GM19468 (cell line): ENCODE results near the gene PIGT.

Source experiments
- ATAC-seq: cut with Tn5 transposase; IDR thresholded peaks from one replicate; pipeline ENCODE4 v1.9.1; 2021; ENCODE audit warnings: mild to moderate bottlenecking, moderate library complexity, moderate number of reproducible peaks; ENCODE audit not compliant: unreplicated experiment; ENCODE audit errors: extremely low read depth

The PIGT gene

DNA sequence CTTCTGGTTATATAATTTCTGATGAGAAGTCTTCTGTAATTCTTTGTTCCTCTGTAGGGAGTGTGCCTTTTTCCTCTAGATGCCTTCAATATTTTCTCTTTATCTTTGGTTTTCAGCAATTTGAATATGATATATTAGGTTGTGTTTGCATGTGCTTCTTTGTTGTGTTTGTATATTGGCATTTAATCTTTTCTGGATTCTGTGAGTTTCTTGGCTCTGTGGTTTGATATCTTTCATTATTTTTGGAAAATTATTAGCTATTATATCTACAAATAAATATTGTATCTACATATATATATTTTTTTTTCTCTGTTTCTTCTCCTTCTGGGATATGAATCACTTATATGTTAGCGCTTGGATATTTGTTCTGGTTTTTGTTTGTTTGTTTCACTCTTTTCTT is 16.9 kb upstream of the PIGT start:
- no peak for ATAC-seq

DNA sequence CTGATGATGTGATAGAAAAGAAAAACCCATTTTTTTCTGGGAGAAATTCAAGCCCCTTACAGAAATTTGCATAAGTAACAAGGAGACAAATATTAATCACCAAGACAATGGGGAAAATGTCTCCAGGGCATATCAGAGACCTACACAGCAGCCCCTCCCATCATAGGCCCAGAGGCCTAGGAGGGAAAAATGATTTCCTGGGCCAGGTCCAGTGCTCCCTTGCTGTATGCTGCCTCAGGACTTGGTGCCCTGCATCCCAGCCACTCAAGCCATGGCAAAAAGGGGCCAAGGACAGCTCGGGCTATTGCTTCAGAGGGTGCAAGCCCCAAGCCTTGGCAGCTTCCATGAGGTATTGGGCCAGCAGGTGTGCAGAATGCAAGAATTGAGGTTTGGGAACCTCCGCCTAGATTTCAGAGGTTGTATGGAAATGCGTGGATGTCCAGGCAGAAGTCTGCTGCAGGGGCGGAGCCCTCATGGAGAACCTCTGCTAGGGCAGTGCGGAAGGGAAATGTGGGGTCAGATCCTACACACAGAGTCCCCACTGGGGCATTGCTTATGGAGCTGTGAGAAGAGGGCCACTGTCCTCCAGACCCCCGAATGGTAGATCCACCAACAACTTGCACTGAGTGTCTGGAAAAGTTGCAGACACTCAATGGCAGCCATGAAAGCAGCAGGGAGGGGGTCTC is 15.5 kb upstream of the PIGT start:
- no peak for ATAC-seq

DNA sequence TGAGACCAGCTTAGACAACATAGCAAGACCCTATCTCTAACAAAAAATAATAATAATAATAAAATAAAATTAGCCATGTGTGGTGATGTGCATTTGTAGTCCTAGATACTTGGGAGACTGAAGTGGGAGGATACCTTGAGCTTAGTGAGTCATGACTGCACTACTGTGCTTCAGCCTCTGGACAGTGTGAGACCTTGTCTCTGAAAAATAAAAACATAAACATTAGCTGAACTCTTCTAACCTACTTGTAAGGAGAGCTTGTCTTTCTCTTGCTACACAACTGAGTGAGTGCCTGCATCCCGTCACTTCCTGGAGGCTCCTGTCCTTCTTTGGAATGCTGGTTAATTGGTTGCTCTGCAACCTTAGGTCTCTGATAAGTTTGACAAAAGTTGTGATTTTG is 13.0 kb upstream of the PIGT start:
- ATAC-seq: no peak

DNA sequence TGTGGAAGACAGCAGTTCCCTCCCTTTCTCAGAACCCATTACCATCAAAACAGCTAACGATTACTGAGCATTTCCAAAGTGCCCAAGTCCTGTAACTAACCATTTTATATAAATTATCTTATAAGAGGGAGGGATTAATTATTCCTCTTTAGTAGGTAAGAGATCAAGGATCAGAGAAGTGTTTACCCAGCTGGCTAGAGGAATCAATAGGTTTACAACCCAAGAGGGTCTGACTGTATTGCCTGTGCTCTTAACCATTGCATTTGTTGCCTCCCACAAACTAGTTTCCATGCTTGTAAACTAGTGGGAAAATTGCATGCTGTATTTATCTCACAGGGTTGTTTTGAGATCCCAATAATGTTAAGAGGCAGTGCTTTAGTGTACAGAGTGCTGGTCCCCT is 11.5 kb upstream of the PIGT start:
- no peak for ATAC-seq

DNA sequence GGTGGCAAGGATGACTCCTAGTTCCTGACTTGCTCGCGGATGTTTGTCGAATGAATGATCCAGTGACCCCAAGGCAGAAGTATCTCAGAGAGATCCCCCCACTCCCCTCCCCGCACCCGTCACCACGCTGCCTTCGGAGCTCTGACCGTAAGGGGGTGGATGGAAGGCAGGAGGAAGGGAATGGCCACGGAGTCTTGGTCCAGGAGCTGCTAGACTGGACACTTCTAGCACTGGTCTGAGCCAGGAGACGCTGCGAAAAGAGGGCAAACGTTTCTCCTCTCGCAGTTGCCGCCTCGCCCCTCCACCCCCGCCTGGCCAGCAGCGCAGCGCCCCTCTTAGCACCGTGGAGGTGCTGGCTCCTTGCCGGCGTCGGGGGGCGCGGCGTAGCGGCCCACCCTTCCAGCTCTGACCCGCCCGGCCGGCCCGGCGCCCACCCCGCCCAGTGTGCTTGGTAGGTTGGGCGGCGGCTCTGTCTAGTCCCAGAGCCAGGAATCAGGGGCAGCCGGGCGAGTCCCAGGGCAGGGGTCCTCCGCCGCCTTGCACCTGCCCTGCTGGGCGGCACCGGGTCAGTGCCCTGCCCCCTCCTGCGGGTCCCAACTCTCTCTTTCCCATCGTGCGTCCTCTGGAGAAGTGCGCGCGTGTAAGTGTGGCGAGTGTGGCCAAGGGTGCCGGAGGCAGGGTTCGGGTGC is 10.2 kb upstream of the PIGT start:
- ATAC-seq: no peak

DNA sequence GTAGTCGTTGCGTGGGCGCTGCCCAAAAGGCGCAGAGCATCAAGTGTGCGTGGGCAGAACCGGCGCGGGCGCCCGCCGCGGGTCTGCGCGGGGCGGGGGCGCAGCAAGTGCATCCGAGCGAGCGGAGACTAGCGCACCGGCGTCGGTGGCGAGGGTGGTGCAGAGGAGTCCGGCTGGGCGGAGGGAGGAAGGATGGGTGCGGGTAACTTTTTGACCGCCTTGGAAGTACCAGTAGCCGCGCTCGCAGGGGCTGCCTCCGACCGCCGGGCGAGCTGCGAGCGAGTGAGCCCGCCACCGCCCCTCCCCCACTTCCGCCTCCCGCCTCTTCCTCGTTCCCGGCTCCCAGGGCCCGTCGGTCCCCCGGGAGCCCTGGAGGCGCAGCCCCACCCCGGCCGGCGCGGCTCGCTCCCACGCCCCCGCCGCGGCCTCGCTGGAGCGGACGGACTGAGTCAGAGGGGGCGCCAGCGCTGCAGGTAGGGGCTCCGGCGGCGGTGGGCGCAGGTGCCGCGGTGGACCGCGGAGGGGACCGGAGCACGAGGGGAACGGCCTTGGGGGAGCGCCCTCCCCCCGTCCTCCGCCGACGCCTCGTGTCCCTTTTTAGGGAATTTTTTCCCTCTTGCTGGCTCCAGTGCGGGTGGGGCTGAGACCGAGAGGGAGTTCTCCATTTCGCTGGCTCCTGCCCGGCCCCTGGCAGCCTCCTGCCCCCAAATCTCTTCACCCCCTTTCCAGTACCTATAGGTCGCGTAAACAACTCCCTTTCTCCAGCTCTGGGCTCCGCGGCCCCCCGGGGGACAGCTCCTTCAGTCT is 9.5 kb upstream of the PIGT start:
- no peak for ATAC-seq

DNA sequence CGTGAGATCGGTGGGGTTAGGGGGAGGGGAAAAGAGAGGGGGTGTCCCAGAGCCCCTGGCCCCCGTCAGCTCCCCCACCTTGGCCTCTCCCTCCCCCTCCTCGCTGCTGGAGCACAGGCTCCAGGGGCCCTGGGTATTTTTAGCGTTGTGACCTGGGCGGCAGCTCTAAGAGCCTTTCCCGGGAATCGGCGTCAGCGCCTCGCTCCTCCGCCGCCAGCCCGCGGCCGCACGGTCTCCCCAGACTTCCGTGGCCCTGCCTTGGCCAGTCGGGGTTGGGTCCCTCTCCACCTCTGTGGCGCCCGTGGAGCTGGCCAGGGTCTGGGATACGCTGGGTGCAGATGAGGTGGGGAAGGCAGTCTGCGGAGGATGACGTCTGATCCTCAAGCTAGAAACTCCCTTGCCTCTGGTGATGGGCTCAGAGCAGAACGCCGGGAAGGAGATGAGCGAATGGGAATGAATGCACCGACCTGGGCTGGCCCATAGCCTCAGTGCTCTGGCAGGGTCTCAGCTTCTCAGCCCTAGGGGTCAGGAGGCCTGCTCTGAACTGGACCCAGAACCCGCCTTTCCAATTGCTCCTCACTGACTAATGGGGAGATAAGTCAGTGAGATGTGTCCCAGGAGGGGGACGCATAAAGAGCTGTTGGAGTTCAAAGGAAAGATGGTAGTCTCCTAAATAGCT is 8.7 kb upstream of the PIGT start:
- no peak for ATAC-seq

DNA sequence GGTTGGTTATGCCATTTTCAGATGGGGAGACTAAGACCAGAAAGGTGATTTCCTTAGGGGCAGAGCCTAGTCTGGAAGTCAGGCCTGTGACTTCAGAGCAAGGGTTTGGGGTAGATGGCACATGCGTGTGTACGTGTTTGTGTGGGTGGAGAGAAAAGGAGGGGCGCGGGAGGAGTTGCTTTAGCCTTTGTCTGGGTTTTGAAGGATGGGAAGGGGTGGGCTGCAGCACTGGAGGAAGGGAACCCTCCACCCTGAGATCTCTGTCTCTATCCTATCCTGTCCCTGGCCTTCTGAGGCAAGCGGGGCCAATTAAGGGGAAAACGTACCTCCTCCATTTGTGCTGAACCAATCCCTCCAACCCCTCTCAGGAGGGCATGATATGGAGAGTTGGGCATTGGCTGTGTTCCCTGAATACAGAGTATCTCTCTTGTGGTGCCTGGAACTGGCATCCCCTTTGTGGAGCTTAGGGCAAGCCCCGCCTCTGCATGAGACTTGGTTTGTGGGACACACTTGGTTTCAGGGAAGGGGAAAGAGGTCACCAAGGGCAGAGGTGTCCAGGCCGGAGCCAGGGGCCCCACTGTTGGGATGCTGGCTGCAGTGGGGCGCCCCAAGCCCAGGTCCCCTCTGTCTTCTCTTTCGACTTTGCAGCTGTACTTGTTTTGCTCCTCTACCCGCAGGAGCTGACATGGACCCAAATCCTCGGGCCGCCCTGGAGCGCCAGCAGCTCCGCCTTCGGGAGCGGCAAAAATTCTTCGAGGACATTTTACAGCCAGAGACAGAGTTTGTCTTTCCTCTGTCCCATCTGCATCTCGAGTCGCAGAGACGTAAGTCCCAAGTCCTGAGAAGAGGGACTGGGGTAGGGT is 7.9 kb upstream of the PIGT start, which contains the start of gene DBNDD2:
DBNDD2 (plus strand) TSS at position 507 of the 863 bp plus-strand sequence; CDS start at position 686, 179 bp downstream.
- ATAC-seq: no peak

DNA sequence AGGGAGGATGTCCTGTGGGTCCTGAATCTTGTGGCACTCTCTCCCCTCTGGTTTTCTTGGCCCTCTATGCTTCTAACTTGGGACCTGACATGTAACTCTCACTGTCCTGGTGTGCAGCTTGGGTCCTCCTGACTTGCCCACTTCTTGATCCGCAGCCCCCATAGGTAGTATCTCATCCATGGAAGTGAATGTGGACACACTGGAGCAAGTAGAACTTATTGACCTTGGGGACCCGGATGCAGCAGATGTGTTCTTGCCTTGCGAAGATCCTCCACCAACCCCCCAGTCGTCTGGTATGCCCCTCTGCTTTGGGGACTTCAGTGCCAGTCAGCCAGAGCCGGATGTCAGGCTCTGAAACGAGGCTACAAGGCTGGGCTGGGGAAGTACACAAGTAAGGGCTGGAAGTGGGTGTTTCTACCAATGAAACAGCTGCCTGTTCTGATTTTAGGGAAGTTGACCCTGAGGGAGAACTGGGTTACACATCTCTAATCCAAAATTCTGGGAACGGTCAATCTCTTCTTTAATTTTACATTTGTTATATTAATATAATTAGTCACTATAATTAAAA is 7.2 kb upstream of the PIGT start:
- ATAC-seq: no peak

DNA sequence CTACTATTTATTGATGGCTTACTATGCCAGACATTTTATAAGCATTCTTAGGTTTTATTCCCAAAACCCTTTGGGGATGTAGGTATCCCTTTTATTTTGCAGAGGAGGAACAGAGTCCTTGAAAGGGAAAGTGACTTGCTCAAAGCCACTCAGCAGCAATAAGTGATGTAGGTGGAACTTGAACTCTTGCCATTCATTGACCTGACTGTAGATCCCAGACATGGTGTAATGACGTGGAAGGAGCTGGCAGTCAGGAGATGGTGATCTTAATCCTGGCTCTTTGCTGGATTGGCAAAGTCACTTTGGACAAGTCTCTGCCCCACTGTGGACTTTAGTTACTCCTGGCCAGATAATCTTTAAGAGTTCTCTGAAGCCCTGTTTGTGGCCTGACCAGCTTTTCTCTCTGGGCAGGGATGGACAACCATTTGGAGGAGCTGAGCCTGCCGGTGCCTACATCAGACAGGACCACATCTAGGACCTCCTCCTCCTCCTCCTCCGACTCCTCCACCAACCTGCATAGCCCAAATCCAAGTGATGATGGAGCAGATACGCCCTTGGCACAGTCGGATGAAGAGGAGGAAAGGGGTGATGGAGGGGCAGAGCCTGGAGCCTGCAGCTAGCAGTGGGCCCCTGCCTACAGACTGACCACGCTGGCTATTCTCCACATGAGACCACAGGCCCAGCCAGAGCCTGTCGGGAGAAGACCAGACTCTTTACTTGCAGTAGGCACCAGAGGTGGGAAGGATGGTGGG is 6.2 kb upstream of the PIGT start:
- no peak for ATAC-seq

DNA sequence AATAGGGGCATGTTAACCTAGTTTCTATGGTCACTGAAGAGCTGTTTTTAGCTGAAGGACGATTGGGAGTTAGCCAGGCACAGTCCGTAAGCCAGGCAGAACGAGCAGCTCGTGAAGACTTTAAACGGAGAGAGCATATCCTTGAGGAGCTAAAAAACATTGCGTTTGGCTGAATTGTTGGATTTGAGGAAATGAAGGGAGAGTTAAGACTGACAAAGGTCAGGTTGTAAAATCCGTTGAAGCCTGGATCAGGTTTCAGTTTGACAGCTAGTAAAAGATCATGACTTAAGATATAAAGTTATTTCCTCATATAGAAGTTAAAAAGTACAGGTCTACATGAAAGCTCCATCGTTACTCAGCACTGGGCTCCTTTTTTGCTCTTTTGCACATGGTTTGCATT is 5.1 kb upstream of the PIGT start:
- no peak for ATAC-seq

DNA sequence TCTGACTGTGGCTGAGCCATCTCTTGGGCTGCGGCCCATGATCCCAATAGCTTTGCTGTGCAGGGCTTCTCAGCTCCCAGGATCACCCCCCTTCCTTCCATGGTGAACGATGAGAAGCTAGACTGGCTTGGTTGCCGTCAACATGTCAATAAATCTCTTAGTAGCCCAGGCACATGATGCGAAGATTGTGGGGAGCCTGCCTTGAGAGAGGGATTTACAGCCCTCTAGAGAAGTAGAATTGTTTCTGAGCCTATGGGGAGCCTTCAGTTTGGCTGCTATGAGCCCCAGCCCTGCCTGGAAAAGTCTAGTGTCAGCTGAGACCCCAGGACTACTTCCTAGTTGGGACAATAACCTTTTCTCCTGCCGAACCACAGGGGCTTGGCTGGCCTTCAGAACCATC is 3.3 kb upstream of the PIGT start:
- ATAC-seq: no peak

DNA sequence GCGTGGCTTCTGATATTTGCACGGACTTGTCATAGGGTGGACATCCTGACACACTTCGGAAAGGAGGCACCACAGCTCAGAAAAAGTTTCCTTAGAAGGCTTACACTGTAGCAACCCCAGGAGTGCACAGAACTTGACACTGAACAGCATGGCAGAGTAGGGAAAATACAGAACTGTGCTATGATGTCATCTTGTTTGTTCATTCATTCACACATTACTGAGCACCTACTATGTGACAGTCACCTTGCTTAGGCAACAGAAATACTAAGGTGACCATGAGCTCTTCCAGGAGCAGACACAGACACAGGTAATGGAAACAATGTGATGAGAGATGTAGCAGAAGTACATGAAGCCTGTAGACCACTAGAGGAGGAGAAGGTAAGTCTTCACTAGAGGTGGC is 2.5 kb upstream of the PIGT start:
- no peak for ATAC-seq

DNA sequence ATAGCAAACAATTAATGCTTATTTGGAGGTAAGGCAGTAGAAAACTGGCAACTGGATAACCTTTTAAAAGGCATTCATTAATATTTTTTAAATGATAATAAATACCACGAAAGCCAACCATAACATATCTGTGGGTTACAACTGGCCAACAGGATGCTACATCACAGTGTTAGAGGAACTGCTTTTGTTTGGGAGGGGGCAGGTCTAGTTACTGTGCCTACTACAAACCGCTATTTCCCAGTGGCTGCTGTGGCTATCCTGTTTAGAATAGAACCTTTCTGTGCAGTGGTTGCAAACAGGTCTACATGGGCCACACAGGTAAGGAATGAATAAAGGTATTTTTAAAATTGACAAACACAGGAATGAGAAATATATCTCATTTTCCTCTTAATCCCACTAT is 976 bp downstream of the PIGT start:
- no peak for ATAC-seq

DNA sequence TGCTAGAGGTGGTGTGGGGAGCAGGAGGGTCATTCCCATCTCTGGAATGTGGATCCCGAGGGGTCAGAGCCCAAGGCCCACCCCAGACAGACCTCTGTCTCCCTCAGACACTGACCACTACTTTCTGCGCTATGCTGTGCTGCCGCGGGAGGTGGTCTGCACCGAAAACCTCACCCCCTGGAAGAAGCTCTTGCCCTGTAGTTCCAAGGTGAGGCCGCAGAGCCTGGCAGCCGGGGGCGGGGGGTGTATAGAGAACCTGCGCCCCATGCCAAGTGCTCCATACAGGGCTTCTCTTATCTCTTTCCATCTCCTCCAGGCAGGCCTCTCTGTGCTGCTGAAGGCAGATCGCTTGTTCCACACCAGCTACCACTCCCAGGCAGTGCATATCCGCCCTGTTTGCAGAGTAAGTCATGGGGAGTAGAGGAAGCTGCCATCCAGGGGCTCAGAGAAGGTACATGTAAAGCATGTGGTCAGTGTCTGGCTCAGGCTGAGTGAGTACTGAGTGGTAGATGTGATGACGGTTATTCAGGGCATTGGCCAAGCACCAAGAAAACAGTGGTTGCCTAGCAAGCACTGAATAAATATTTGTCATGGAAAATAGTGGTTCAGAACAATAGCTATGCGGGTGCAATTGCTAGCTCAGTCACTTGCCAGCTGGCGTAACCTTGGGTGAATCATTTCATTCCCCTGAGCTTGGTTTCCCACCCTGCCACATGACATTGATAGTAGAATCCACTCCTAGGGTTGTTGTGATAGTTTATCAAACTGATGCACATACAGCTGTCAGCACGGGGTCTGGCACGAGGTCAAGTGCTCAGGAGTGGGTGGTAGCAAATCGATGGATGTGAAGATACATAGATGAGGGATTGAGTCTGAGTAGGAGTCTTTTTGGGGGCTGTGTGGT is 3.5 kb downstream of the PIGT start:
- peak; percentile 73 for ATAC-seq

DNA sequence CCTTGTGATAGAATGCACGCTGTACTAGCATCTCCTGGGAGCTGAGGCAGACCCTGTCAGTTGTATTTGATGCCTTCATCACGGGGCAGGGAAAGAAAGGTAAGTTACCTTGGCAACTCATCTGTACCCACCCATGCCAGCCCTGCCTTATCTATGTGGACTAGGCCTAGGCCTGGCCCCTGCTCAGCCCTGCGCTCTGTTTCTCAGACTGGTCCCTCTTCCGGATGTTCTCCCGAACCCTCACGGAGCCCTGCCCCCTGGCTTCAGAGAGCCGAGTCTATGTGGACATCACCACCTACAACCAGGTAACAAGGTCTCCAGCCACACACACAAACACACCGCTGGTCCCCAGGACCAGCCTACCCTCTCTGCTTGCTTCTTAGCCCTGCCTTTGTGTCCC is 4.2 kb downstream of the PIGT start:
- no peak for ATAC-seq

DNA sequence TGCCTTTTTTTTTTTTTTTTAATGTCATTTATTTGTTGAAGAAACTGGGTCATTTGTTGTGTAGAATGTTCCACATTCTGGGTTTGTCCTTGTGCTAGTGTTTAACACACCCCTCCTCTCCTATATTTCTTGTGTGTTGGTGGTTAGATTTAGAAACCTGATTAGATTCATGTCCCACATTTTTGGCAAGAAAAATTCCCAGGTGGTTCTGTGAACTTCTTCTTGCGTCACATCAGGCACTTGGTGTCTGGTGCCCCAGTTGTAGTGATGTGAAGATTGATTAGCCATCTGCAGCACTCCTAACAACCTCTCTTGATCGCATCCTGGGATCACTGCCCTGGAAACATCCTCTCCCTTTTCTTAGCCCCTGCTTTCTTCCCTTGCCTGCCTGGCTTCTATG is 7.8 kb downstream of the PIGT start:
- no peak for ATAC-seq

DNA sequence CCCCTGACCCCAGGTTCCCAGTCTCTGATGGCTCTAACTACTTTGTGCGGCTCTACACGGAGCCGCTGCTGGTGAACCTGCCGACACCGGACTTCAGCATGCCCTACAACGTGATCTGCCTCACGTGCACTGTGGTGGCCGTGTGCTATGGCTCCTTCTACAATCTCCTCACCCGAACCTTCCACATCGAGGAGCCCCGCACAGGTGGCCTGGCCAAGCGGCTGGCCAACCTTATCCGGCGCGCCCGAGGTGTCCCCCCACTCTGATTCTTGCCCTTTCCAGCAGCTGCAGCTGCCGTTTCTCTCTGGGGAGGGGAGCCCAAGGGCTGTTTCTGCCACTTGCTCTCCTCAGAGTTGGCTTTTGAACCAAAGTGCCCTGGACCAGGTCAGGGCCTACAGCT is 9.6 kb downstream of the PIGT start:
- ATAC-seq: no peak
